22Rv1 (cell line): ENCODE data around the gene ZNF567.
A peak's percentile ranks its signal among the peaks of the same experiment; 100 is the strongest.

Experiments used
- H3K27ac ChIP-seq: fragments of 450-650 bp; 2 replicates; pipeline ENCODE4 v1.5.1; 2017
- ZFX ChIP-seq: fragments of 450-650 bp; IDR thresholded peaks from 2 replicates; pipeline ENCODE4 v1.6.1; 2017; ENCODE audit warnings: antibody characterized with exemption, borderline replicate concordance
- TF ChIP-seq, protein P1 (sequence below): fragments of 450-650 bp; IDR thresholded peaks from 2 replicates; pipeline ENCODE4 v1.5.1; 2017; ENCODE audit warnings: mild to moderate bottlenecking

ZNF567 gene

GRCh38 chr19:36674201-36674600 lies 13.2 kb upstream of the ZNF567 start:
- H3K27ac ChIP-seq, result no peak overlapping the region
- TF ChIP-seq, protein P1, sequence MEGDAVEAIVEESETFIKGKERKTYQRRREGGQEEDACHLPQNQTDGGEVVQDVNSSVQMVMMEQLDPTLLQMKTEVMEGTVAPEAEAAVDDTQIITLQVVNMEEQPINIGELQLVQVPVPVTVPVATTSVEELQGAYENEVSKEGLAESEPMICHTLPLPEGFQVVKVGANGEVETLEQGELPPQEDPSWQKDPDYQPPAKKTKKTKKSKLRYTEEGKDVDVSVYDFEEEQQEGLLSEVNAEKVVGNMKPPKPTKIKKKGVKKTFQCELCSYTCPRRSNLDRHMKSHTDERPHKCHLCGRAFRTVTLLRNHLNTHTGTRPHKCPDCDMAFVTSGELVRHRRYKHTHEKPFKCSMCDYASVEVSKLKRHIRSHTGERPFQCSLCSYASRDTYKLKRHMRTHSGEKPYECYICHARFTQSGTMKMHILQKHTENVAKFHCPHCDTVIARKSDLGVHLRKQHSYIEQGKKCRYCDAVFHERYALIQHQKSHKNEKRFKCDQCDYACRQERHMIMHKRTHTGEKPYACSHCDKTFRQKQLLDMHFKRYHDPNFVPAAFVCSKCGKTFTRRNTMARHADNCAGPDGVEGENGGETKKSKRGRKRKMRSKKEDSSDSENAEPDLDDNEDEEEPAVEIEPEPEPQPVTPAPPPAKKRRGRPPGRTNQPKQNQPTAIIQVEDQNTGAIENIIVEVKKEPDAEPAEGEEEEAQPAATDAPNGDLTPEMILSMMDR, result no peak
- TF ChIP-seq ZFX, result no peak

- no peak overlapping the region for H3K27ac ChIP-seq
- TF ChIP-seq, protein P1, result no peak
- no peak for TF ChIP-seq ZFX
These were observed 8.0 kb upstream of the ZNF567 start for GRCh38 chr19:36679455-36679854.

DNA sequence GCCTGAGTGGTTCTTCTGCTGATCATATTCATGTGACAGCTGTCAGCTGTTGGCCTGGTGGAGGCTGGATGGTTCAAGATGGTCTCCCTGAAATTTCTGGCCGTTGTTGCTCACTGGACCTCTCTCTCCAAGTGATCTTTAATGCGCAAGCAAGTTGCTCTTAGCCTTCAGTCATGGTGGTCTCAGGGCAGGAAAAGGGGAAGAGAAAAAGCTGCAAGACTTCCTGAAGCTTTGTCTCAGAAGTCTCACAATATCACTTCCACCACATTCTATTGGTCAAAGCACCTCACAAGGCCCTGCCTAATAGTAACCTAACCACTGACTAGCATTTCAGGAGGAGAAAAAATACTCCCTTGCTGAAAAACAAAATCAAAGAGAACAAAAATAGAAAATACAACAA lies 1.6 kb upstream of the ZNF567 start:
- TF ChIP-seq ZFX, result no peak
- TF ChIP-seq, protein P1, result no peak
- H3K27ac ChIP-seq, result peak overlapping the region; percentile 76; the same call in 1 of the 2 replicates

GRCh38 chr19:36686365-36687213 lies 823 bp upstream of the ZNF567 start:
- H3K27ac ChIP-seq, result peak overlapping the region; percentile 76
- no peak for TF ChIP-seq ZFX
- TF ChIP-seq, protein P1, result no peak

GRCh38 chr19:36688058-36688457 lies 646 bp downstream of the ZNF567 start:
- TF ChIP-seq, protein P1, result no peak
- no peak for TF ChIP-seq ZFX
- H3K27ac ChIP-seq, result peak overlapping the region; percentile 76

- no peak for TF ChIP-seq ZFX
- TF ChIP-seq, protein P1, result no peak
- H3K27ac ChIP-seq, result no peak overlapping the region
These were observed 19.7 kb downstream of the ZNF567 start for GRCh38 chr19:36707134-36707533.

- no peak for TF ChIP-seq ZFX
- no peak overlapping the region for H3K27ac ChIP-seq
These were observed 22.0 kb downstream of the ZNF567 start for GRCh38 chr19:36709423-36709822.
